ENCODE results near the gene C20orf204. TPM values are rescaled to one million over a fixed set of nuclear protein-coding genes. Genes with fewer than 3 reads are reported as not detected.

C20orf204 gene
- total RNA-seq, 1 donor from 2014 or later = 2.2 TPM

DNA sequence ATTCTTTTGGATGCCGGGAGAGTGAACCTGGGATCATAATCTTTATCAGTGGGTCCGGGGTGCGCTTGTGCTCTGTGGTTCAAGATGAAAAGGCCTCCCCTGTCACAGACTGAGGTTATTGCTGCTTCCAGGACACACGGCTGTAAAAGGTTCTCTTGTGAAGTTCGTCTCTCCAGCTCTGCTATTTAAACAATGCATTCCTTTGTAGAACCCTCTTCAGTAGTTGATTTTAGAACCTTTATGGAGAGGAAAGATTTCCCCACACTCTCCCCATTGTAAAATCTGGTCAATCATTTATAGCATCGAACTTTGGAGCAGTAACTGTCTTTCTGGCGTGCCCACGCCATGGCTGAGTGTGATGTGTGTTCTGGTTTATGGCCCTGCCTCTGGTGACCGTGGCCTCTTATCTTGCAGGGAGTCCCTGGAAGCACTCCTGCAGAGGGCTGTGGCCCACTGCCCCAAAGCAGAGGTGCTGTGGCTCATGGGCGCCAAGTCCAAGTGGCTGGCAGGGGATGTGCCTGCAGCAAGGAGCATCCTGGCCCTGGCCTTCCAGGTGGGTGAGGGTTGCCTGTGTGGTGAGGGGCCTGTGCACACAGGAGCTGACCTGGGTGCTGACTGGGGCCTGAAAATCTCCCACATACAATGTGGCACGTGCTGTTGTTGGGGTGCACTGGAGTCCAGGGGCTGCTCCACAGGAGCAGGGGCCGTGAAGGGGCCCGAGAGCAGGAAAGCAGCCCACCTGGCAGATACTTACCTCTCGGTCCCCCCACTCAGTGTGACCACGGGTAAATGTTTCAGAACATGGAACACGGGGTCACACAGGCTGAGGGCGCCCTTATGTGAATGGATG is 11.6 kb upstream of the C20orf204 start:
- intact Hi-C loops (cut with micrococcal nuclease) = no loop called here
- POLR2A ChIA-PET = interaction anchor here (0.6 kb wide), 1 partner anchor 540 kb away, joined by 3 read pairs; no protein-coding TSS in a partner anchor
- no peak overlapping the region for H3K4me3 Mint-ChIP-seq
- H3K4me1 Mint-ChIP-seq = no peaks in the 10 kb centered on the region
- ATAC-seq (ENCODE audit: low read depth) (no peak), DNase-seq (no peak)
- H3K27me3 Mint-ChIP-seq = no peaks in the 10 kb centered on the region
- no peaks in the 10 kb centered on the region for H3K9me3 Mint-ChIP-seq
- no peak for TF ChIP-seq CTCF (IDR thresholded peaks at IDR 0.05)
- no peak overlapping the region for H3K27ac Mint-ChIP-seq
- H3K36me3 Mint-ChIP-seq (ENCODE audit: low read depth) = peaks cover 85% of the 10 kb centered on the region
- CTCF ChIA-PET = no interaction called here

DNA sequence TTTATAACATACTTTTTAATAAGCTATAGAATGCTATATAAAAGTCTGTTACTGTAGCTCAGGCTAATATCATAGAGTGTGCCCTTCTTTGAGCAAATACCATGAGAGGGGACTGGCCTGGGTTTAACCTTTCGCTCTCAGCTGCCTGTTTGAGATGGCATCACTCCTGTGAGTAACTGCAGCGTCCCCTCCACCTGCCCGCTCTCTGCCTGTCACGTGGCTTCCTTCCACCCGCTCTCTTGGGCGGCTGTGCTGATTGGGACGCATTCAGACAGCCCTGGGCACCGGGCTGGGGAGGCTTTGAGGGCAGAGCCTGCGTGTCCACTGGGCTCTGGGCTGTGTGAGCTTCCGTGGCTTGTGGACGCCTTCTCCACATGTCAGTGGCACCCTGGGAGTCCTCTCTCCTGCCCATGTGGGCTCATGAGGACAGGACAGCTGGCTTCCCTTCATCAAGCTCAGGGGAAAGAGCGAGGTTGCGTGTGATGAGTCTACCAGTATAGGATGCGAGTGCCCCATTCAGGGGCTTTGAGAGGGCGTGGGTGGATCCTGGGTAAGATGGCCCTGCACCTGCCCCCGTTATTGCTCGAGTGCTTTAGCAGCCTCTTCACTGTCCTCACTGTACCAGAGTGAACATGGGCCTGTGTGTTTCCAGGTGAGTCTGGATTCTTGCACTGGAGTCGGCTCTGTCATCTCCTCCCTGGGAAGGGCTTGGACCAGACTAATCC is 10.7 kb upstream of the C20orf204 start:
- Mint-ChIP-seq H3K4me1 (no peaks in the 10 kb centered on the region), H3K27ac (no peak overlapping the region), H3K27me3 (no peaks in the 10 kb centered on the region), H3K36me3 (ENCODE audit: low read depth) (peaks cover 87% of the 10 kb centered on the region), H3K4me3 (no peak overlapping the region), H3K9me3 (no peaks in the 10 kb centered on the region)
- intact Hi-C loops (cut with micrococcal nuclease) = no loop called here
- ATAC-seq (ENCODE audit: low read depth) = no peak
- ChIA-PET POLR2A (no interaction called here), CTCF (no interaction called here)
- no peak for DNase-seq
- no peak for TF ChIP-seq CTCF (IDR thresholded peaks at IDR 0.05)

DNA sequence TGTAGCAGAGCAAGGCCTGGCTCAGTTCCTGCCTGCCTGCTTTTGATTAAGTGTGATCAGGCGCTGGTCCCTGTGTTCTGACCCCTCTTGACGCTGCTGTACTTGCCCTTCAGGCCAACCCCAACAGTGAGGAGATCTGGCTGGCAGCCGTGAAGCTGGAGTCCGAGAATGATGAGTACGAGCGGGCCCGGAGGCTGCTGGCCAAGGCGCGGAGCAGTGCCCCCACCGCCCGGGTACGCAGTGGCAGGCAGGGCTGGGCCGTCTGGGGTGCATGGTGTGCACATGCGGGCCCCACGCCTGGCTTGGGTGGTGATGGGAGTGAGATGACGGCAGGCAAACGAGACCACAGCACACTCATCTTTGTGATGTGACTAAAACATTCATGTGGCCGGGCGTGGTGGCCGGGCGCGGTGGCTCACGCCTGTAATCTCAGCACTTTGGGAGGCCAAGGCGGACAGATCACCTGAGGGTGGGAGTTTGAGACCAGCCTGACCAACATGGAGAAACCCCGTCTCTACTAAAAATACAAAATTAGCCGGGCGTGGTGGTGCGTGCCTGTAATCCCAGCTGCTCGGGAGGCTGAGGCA is 10.1 kb upstream of the C20orf204 start:
- no peaks in the 10 kb centered on the region for H3K9me3 Mint-ChIP-seq
- no peak overlapping the region for H3K27ac Mint-ChIP-seq
- ATAC-seq (ENCODE audit: low read depth) (no peak), DNase-seq (no peak)
- H3K27me3 Mint-ChIP-seq = no peaks in the 10 kb centered on the region
- peaks cover 92% of the 10 kb centered on the region for H3K36me3 Mint-ChIP-seq (ENCODE audit: low read depth)
- intact Hi-C loops (cut with micrococcal nuclease) = no loop called here
- TF ChIP-seq CTCF (IDR thresholded peaks at IDR 0.05) = no peak
- no peak overlapping the region for H3K4me3 Mint-ChIP-seq
- ChIA-PET POLR2A (no interaction called here), CTCF (no interaction called here)
- H3K4me1 Mint-ChIP-seq = no peaks in the 10 kb centered on the region

- H3K4me3 Mint-ChIP-seq = no peak overlapping the region
Observed at GRCh38 chr20:64027981-64028685, 7.8 kb upstream of the C20orf204 start.

More at GRCh38 chr20:64027981-64028685, 7.8 kb upstream of the C20orf204 start:
- intact Hi-C loops (cut with micrococcal nuclease) = no loop called here
- H3K9me3 Mint-ChIP-seq = no peaks in the 10 kb centered on the region
- ATAC-seq (ENCODE audit: low read depth) (no peak), DNase-seq (no peak)
- no peak overlapping the region for H3K27ac Mint-ChIP-seq
- no peaks in the 10 kb centered on the region for H3K4me1 Mint-ChIP-seq
- ChIA-PET CTCF (interaction anchor here (0.7 kb wide), 1 partner anchor 25 kb away, joined by 3 read pairs; no protein-coding TSS in a partner anchor), POLR2A (interaction anchor here (1.1 kb wide), 1 partner anchor 10 kb away, joined by 3 read pairs; no protein-coding TSS in a partner anchor)
- no peak for TF ChIP-seq CTCF (IDR thresholded peaks at IDR 0.05)
- peaks cover 91% of the 10 kb centered on the region for H3K36me3 Mint-ChIP-seq (ENCODE audit: low read depth)
- no peaks in the 10 kb centered on the region for H3K27me3 Mint-ChIP-seq
